Right kidney (tissue), 1 donor: ENCODE results near the gene LYPD1.

Experiments used
- DNase-seq: peaks from one replicate; pipeline ENCODE4 v3.0.0-alpha.2; 2016

The LYPD1 gene

DNA sequence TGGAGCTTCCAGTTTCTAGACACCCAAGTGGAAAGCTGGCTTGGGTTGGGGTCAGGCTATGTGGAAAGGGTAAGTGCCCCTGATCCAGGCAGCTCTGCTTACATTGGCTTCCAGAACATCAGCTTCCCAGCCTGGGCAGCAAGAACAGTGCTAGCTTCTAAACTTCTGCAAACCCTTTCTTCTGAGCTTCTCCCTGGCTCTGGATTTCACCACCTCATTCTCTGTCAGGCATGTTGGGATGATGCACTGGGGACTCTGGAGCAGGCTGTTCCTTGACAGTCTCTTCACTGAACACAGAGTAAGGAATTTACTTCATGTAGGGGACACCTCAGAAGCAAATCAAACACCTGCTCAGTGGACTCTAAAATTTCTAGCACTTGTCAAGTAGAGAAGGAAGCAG, 72.8 kb downstream of the LYPD1 start:
- no peak for DNase-seq

DNA sequence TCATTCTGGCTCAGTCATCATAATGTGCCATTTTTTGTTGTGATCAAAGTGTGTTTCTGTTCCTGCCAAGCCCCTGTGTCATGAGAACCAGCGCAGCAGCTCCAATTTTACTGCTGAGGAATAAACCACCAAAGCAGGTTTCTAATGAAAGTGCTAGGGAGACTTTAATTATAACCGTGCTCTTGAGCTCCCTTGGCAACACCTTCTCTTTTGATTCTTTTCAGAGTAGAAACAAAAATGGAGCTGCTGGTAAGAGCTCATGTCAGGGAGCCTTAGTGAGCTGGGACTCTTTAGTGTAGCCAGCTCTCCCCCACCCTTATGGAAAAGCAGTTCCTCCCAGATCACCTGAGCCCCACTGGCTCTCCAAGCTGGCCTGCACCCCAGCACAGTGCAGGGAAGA, 74.3 kb downstream of the LYPD1 start:
- no peak for DNase-seq

DNA sequence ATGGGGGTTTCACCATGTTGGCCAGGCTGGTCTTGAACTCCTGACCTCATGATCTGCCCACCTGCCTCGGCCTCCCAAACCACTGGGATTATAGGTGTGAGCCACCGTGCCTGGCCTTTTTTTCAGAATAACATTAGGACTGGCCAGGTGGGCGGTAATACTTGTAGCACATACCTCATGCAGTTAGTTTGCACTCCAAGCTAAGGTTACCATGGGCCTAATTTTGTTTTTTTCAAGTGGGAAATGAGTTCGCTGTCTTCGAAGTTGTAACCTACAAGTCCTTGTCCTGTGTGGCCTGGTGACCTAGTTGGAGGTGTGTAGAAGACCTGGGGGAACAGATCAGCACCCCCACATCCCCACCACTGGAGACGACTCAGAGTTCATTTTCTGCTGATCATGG, 74.8 kb downstream of the LYPD1 start:
- DNase-seq, result no peak
